ENCODE measurements around the gene RTTN.

DNA sequence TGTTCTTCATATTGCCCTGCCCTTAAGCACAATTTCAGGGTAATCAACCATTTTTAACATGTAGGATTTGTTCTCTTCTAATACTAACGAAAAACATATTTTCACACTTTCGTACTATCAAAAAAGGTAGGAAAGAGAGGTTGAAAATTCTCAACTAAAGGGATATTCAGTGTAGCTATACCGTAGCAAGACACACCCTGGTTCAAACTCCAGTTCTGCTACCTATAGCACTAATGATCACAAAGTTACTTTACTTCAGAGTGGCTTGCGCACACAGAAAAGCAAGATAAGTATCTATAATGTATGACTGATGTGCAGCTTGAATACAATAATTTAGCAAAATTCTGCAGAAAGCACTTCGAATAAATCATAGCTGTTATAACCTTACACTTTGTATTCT, 132.1 kb downstream of the RTTN start:
- TF ChIP-seq GATA3 (IDR thresholded peaks at IDR 0.05; ENCODE audit: low read depth, low read length) (no peak), GATA2 (IDR thresholded peaks at IDR 0.05; ENCODE audit: low read depth, low read length) (no peak)
